HS-5 (cell line): ENCODE results near the gene SORL1.

Source experiments
- DNase-seq: peaks from one replicate; pipeline ENCODE4 v3.0.0-alpha.2; 2012; ENCODE audit warnings: low read depth

The SORL1 gene

DNA sequence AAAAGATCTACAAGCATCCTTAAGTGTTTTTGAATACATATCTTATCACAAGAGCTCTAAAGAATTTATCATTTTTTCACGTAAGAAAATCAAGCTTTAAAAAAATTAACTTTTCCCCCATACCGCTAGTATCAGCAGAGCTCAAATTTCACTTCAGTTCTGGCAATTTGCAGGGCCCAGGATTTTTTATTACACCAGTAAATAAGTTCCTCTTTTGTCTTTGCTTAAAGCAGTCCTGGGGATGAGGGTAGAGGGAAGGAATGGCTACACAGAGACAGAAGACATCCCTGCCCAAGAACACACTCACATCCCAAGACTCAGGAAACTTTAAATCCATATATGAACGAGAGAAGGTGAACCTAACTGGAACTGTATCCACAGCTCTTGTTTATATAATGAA, 22.6 kb upstream of the SORL1 start:
- no peak for DNase-seq

DNA sequence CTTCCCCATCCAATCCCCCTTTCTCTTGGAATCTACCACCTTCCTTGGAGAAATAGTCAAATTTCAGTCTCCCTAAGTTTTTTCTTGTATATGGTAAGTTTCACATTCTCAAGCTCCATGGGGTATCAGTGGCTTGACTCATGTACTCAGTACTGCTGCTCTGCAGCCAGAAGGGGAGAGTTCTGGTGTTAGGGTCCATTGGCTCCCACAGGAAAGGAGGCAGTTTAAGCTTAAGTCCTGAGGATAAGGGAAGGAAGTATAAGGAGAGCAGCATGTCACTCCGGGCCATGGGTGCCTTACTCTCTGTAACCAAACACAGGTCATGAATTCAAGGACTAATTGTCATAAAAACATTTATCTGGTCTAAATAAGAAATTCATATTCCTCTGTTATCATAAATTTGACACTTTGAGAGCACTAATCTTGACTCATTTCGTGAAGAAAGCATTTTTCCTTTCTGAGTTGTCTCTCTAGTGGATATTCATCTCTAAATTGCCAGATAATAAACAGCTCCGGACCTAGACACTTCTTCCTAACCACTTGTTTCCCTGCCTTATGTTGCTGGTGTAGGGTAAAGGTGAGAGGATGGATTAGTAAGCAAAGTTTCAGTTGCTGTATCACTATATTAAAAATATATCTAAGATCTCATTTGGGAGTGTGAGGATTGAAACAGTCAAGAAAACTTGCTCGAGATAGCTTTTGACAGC, 20.1 kb upstream of the SORL1 start:
- DNase-seq = no peak

DNA sequence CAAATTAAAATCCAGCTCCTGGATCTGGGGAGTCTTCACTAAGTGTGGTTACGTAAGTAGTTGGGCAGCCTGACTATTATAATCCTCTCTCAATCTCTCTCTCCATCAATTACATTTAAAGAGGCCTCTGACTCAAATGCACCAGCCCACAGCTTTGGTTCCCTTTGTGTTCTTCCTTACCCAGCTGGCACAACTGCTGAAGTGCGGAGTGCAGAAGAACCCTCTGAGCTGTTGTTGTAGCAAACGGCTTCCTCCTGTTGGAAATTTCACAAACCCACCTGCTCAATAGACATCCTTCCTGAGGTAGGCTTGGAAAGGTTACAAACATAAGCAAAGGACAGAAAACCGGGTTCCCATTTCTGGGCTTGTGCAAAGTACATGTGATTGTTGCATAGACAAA, 17.0 kb upstream of the SORL1 start:
- no peak for DNase-seq

DNA sequence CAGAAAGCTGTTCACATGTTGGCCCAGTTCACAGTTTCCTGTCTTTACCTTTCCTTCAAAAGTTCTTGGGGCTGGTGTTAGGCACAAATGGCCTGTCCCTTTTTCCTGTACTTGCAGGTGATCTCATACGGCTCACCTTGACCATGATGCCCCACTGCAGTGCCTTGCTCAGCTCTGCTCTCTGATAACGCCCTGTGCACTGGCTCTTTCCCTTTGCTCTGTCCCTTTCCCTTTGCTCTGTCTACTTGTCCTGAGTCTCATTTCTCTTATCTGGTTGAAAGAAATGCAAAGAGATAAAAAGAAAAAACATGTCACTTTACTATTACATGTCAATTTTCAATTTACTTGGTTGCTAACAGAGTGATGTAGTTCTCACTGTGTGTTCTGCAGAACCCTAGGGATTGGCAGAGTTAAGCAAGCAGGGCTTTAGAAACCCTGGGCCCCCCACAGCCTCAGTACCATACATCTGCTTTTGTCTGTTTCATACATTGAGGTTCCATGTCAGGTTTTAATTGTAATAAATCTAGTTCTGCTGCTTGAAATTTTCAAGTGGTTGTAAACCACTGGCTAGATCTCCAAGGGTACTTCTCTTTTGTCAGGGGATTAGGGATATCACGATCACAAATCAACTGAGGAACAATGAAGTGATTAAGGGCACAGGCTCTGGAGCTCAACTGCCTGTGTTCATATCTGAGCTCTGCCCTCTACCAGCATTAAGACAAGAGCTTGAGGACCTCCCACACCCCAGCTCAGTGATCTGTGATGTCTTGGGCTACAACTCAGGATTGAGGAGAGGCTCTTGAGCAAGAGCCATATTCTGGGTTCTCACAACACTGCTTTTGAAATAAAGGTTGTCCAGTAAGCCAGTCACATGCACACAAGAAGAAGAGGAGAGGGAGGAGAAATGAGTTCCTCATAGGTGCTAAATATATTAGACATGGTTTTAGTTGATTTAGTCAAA, 16.3 kb upstream of the SORL1 start:
- DNase-seq = no peak

DNA sequence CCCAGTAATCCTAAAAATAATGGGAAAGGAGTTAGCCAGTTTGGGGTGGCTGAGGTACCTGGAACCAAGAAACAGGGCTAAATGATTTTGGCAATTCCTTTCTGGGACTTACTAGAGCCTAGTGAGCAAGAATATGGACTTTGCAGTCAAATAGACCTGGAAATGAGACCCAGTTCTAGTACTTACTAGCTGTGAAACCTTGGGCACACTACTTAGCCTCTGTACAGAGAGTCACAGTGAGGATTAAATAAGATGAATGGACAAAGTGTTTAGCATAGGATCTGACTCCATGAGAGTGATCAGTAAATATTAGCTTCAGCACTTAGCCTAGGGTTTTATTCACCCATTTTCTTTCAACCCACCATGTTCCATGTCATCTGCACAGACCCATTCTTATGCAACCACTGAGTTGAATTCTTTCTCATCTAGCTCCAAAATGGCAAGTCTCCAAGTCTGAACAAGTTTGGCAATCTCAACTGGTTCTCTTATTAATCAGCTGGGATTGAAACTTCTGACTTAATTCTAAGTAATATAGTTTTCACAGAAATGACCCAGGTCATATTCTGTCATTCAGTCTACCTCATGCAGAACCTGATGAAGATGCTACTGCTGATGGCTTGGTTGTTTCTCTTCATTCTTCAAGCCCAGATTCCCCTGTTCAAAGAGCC, 15.0 kb upstream of the SORL1 start:
- DNase-seq = no peak

- no peak for DNase-seq
Observed at GRCh38 chr11:121437686-121438078, 14.4 kb upstream of the SORL1 start.

DNA sequence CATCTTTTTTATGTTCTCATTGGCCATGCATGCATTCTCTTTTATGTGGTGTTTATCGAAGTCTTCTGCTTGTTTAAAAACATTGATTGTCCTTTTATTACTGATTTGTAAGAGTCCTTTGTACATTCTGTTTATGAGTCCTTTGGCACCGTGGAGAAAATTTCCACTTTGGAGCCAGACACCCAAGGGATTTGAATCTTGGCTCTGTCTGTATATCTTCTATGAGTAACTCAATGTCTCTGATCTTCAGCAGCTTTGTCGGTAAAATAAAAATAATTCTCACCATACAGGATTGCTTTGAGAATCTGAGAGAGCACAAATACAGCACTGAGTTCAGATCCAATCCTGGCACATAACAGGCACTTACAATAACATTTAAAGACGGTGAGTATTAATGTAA, 12.8 kb upstream of the SORL1 start:
- no peak for DNase-seq

DNA sequence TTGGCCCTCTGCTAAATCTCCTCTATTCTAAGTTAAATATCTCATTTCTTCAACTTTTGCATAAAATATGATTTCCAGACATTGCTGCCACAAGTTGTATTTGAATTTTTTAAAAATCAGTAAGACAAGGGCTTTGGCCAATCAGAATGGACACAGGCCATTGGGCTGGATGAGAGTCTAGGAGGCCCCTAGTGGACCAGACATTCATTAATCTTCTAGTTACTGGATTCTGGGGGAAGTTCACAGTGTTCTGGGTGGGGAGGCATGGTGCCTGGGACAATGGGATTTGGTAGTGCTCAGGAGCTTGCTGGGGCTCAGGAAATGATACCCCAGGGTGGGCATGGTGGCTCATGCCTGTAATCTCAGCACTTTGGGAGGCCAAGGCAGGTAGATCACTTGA, 12.4 kb upstream of the SORL1 start:
- no peak for DNase-seq

DNA sequence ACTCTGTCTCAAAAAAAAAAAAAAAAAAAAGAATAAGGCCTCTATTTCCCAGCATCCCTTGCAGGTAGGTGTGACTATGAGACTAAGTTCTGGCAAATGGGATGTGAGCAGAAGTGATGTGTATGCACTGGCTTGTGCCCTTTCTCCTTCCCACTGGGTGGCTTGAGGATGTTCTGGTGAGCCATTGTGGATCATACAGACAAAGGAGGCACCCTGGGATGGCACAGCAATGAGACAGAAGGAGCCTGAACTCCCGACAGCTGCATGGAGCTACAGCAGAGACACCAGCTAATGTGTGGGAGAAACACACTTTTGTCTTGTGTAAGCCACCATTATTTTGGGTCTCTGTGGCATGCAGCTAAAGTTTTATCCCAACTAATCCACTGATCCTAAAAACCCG, 10.6 kb upstream of the SORL1 start:
- DNase-seq = no peak

DNA sequence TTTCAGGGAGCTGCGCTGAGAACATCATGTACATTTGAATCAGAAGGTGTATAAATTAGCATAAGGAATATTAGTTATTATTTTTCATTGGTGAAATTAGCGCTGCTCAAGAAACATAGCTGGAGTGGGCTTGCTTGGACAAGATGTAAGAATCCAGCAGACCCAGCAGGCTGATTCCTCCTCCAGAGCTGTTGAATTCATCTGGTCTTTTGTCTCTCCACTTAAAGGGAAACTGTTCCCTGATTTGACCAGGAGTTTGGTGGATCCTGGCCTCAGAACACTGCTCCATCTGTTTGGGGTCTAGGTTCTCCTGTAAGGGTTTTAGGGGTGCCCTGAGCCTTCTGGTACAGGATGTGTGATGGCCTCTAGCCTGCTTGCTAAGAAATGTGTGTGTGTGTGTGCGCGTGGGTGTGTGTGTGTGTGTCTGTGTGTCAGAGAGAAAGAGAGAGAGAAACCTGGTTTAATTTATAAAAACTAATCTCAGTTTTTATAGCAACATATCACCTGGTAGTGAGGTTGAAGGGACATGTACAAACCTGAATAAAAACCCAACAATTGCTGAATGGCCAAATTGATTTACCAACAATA, 8.3 kb upstream of the SORL1 start:
- DNase-seq = no peak

- no peak for DNase-seq
Observed at GRCh38 chr11:121444526-121444925, 7.6 kb upstream of the SORL1 start.

DNA sequence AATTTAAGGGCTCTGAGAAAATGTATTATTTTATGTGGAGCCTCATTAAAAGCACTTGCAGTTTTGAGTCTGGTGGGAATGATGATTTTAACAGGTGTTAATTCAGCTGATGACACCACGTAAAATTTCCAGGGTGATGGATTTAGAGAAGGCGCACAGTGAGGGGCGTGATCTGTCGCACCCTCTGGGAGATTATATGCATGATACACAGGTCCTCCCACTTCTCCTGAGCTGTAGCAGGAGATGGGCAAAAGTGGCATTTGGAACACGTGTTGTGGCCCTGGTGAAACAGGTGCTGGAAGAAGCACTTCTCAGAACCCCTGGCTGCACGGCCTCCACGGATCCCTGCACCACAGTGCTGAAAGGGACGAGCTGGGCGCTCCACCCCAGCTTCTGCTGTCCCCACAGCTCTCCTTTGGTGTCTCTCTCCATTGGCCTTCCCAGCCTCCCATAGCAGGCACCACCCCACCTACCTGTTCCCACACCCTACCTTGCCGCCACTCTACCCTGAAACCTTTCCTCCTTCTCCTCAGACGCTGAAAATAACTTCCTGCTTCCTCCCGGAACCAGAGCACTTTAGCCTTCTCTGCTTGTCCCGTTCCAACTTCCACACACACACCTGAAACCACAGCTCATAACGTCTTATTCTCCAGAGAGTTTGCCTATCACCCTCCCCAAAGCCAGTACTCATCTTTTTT, 6.9 kb upstream of the SORL1 start:
- no peak for DNase-seq

- DNase-seq = no peak
Observed at GRCh38 chr11:121446752-121447156, 5.4 kb upstream of the SORL1 start.

GRCh38 chr11:121448011-121448410, 4.1 kb upstream of the SORL1 start:
- DNase-seq = no peak

GRCh38 chr11:121448431-121448941, 3.6 kb upstream of the SORL1 start:
- no peak for DNase-seq

DNA sequence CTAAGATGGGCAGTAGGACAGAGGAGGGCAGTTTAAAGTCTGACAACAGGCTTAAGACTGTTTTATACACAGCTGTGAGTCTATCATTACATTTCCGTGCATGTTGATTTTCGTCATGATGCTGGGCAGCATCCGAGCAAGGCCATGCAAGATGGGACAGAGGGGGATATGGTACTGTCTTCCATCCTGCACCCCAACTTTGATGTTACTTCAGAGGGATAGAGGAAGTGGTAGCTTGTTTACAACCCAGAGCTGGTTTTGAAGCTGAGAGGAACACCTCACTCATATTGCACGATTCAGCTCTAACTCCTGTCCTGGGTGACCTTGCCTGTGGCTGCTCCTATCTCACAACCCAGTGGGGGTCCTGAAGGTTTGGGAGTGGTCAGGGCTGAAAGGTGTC, 3.0 kb upstream of the SORL1 start:
- DNase-seq = no peak

DNA sequence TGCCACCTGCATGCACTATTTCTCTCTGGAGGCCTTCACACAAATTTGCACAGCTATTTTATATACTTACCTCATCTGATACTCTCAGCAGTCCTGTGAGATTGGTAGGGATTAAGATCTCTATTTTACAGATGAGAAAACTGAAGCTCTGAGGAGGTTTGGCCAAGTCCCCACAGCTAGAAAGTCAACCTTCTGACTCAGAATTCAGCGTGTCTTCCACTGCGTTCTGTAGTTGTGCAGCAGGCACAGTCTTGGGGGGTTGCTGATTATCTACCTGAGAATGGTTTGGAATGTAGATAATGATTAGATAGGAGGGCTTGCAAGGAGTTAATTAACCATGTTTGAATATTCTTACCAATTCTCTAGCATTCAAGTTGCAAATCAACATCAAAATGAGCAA, 2.5 kb upstream of the SORL1 start:
- DNase-seq = no peak

GRCh38 chr11:121450401-121450800, 1.7 kb upstream of the SORL1 start:
- DNase-seq = no peak

DNA sequence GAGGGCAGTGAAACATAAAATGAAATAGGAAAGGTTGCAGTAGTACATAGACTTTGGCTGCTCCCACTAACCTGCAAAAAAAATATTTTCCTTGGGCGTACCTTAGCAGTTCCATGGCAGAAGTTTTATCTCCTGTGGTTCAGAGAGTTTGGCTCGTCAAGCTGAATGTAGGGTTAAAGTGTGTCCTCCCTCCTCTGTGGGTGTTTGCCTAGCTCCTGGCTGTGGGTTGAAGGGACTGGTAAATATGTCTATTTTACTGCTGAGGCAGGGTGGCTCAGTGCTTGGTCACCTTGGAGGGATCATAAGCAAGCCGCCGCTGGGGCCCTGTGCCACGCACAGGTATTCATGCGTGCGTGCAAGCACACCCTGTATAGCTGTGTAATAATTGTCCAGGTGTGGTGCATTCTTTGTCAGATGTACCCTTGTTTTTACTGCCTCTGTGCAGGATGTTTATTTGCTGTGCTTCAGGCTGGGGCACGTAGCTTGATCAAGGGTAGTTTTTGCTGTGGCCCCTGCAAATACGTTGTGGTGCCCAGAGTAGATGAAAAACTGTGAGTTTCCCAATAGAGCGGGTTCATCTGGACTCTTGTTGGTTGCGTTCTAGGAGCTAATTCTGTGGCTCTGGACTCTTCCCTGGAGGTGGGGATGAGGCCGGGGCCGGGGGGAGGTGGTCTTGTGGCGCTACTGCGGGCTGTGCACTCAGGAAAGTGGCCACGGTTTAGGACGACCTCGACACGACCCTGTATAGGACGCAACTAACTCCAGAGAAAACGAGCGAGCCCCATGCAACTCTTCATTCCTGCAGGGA, 732 bp upstream of the SORL1 start:
- no peak for DNase-seq

- no peak for DNase-seq
Observed at GRCh38 chr11:121452609-121453150, 566 bp downstream of the SORL1 start, which contains the start of gene SORL1-AS1. TSS of gene SORL1-AS1 (minus strand) at chr11:121452967.
